Endothelial cell (in vitro differentiated cells): ENCODE data around the gene PDE1A. TPM values are rescaled to one million over a fixed set of nuclear protein-coding genes. Genes with fewer than 3 reads are reported as not detected.

ENCODE experiments used
- DNase-seq: peaks from one replicate; pipeline ENCODE4 v3.0.0; 2021; ENCODE audit warnings: low spot score
- H3K27ac Mint-ChIP-seq: one replicate; pipeline ENCODE4 v1.8.0; 2021; ENCODE audit warnings: mixed read lengths, inconsistent platforms; ENCODE audit not compliant: unreplicated experiment
- H3K27me3 Mint-ChIP-seq: one replicate; pipeline ENCODE4 v1.8.0; 2021; ENCODE audit warnings: mild to moderate bottlenecking, moderate library complexity, mixed read lengths, inconsistent platforms; ENCODE audit not compliant: unreplicated experiment
- H3K36me3 Mint-ChIP-seq: one replicate; pipeline ENCODE4 v1.8.0; 2021; ENCODE audit warnings: mild to moderate bottlenecking, low read depth, mixed read lengths, inconsistent platforms; ENCODE audit not compliant: unreplicated experiment
- H3K4me1 Mint-ChIP-seq: one replicate; pipeline ENCODE4 v1.8.0; 2021; ENCODE audit warnings: mild to moderate bottlenecking, mixed read lengths, inconsistent platforms; ENCODE audit not compliant: unreplicated experiment
- H3K4me3 Mint-ChIP-seq: one replicate; pipeline ENCODE4 v1.8.0; 2021; ENCODE audit warnings: mild to moderate bottlenecking, mixed read lengths, inconsistent platforms; ENCODE audit not compliant: unreplicated experiment
- H3K9me3 Mint-ChIP-seq: one replicate; pipeline ENCODE4 v1.8.0; 2021; ENCODE audit warnings: mixed read lengths, inconsistent platforms; ENCODE audit not compliant: unreplicated experiment
- long read RNA-seq: library from polyadenylated mRNA; unstranded; transcript quantifications from one replicate; pipeline ENCODE4 v2.0.0, GENCODE V29; 2020; ENCODE audit not compliant: unreplicated experiment
- total RNA-seq: library from RNA; stranded (reverse); fragmentation: NEBNext Ultra II Directional; extraction: Animal tissue kit (Norgen Biotek cat#: 25700); gene quantifications from one replicate; pipeline ENCODE4 v1.2.1, GENCODE V29; 2021; ENCODE audit not compliant: unreplicated experiment
- TF ChIP-seq, protein P1 (sequence below): fragments of 200-600 bp; sonication (generic); IDR thresholded peaks from one replicate; pipeline ENCODE4 v1.5.0; 2021; ENCODE audit warnings: antibody characterized with exemption; ENCODE audit not compliant: unreplicated experiment

The PDE1A gene
- total RNA-seq = 21.6 TPM
- long read RNA-seq, partial matches to known transcripts = 11 of 12 reads
- long read RNA-seq, other reads (novel, unspliced or antisense) = 1 of 12 reads

DNA sequence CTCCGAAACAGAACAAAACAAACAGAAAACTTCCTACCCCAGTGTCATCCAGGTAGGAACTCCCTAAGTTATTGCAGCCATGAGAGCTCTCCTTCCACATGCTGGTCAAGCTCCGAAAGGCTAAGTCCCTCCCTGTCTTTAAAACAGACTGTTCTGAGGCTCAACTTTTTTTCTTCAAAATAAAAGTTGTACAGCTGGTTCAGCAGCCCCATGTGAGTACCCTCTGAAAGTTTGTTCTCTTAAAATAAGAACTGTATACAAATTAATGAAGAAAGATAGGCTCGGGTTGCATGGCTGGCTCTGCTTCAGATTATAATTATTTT lies at the start of gene PDE1A:
PDE1A (minus strand) TSS at position 119 of the 323 bp plus-strand sequence.
- Mint-ChIP-seq H3K4me1 (peaks cover 13% of the 10 kb centered on the region), H3K27ac (peak within 1 kb of the TSS; percentile 86), H3K27me3 (no peaks in the 10 kb centered on the region), H3K9me3 (no peaks in the 10 kb centered on the region), H3K36me3 (no peaks in the 10 kb centered on the region), H3K4me3 (no peak within 1 kb of the TSS)
- no peak for DNase-seq
- TF ChIP-seq, protein P1, sequence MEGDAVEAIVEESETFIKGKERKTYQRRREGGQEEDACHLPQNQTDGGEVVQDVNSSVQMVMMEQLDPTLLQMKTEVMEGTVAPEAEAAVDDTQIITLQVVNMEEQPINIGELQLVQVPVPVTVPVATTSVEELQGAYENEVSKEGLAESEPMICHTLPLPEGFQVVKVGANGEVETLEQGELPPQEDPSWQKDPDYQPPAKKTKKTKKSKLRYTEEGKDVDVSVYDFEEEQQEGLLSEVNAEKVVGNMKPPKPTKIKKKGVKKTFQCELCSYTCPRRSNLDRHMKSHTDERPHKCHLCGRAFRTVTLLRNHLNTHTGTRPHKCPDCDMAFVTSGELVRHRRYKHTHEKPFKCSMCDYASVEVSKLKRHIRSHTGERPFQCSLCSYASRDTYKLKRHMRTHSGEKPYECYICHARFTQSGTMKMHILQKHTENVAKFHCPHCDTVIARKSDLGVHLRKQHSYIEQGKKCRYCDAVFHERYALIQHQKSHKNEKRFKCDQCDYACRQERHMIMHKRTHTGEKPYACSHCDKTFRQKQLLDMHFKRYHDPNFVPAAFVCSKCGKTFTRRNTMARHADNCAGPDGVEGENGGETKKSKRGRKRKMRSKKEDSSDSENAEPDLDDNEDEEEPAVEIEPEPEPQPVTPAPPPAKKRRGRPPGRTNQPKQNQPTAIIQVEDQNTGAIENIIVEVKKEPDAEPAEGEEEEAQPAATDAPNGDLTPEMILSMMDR = no peak

DNA sequence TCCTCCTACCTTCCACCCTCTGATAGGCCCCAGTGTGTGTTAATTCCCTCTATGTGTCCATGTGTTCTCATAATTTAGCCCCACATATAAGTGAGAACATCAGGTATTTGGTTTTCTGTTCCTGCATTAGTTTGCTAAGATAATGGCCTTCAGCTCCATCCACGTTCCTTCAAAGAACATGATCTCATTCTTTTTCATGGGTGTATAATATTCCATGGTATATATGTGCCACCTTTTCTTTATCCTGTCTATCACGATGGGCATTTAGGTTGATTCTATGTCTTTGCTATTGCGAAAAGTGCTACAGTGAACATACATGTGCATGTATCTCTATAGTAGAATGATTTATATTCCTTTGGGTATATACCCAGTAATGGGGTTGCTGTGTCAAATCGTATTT lies 46.8 kb upstream of the PDE1A start:
- H3K9me3 Mint-ChIP-seq = no peaks in the 10 kb centered on the region
- H3K4me3 Mint-ChIP-seq = no peak overlapping the region
- H3K27ac Mint-ChIP-seq = no peak overlapping the region
- no peak for DNase-seq
- no peaks in the 10 kb centered on the region for H3K27me3 Mint-ChIP-seq
- H3K36me3 Mint-ChIP-seq = peaks cover 9% of the 10 kb centered on the region
- TF ChIP-seq, protein P1 = no peak
- H3K4me1 Mint-ChIP-seq = no peaks in the 10 kb centered on the region

DNA sequence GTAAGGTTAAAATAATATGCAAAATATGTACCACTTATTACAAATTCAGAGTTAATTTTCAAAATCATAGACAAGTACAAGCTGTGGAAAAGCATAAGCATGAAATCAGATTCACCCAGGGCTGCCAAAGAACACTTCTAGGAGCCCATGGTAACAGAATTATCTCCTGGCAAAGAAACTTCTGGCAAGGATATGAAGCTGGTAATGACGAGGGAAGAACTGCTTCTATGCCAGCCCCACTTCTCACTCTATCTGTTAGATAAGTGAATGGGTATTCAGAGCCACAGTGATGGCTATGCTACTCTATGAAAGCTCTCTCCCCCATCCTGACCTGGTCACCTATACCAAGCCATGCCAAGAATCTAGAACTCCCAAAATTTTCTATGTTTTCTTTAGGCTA lies 36.9 kb upstream of the PDE1A start:
- H3K36me3 Mint-ChIP-seq = peaks cover 5% of the 10 kb centered on the region
- no peak overlapping the region for H3K27ac Mint-ChIP-seq
- TF ChIP-seq, protein P1 = no peak
- peaks cover 3% of the 10 kb centered on the region for H3K27me3 Mint-ChIP-seq
- DNase-seq = no peak
- H3K9me3 Mint-ChIP-seq = no peaks in the 10 kb centered on the region
- peaks cover 7% of the 10 kb centered on the region for H3K4me1 Mint-ChIP-seq
- H3K4me3 Mint-ChIP-seq = no peak overlapping the region

DNA sequence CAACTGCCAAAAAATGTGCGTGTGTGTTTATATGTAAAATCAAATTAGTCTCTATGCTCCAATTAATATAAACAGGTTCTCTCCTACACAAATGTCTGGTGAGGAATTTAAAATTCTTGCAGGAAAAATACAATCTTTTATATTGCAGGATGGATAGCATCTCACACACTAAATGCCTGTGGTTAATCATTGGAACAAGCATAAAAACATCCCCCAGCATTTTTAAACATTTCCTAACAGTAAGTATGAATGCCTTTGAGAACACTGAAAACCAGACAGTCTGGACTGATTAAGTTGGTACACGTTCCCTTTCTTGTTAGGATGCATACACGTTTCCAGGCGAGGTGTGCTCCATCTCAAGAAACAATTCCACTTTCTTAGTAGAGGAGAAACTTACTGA lies 29.9 kb upstream of the PDE1A start:
- no peak for DNase-seq
- H3K27me3 Mint-ChIP-seq = peaks cover 2% of the 10 kb centered on the region
- H3K4me3 Mint-ChIP-seq = no peak overlapping the region
- H3K27ac Mint-ChIP-seq = no peak overlapping the region
- no peaks in the 10 kb centered on the region for H3K36me3 Mint-ChIP-seq
- TF ChIP-seq, protein P1 = no peak
- H3K4me1 Mint-ChIP-seq = peaks cover 12% of the 10 kb centered on the region
- no peaks in the 10 kb centered on the region for H3K9me3 Mint-ChIP-seq

DNA sequence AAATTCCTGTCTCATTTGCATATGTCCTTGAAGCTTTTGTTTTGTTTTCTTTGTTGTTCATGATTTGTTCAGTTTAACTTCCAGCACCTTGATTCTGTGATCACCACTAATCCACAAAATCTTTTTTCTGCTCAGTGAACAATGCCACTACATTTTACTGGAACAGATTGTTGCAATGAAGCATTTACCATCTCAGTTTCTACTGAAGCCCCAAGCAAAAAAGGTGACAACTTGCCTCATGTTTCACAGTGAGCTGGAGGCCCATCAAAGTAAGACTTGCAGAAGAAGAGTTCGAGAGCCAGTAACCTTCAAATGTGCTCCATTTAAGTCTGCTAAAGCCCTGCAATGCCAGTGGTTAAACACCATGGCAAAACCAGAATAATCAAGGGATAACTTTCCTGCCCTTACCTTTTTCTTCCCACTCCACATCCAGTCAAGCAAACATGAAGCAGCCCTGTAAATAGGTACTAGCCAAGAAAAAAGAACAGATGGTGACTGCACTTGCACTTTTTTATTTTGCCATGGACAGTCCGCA lies 25.7 kb upstream of the PDE1A start:
- H3K9me3 Mint-ChIP-seq = no peaks in the 10 kb centered on the region
- TF ChIP-seq, protein P1 = no peak
- H3K4me1 Mint-ChIP-seq = peaks cover 3% of the 10 kb centered on the region
- H3K27me3 Mint-ChIP-seq = no peaks in the 10 kb centered on the region
- H3K36me3 Mint-ChIP-seq = no peaks in the 10 kb centered on the region
- no peak for DNase-seq
- H3K27ac Mint-ChIP-seq = no peak overlapping the region
- no peak overlapping the region for H3K4me3 Mint-ChIP-seq
